GM18867 (cell line): Measurements from ENCODE around the gene GABRG3.
"Not testable (repeated sequence)": the region's sequence is repeated elsewhere in the genome, so short reads cannot be mapped to it uniquely, and the experiment has no call there.

ENCODE experiments used
- ATAC-seq: cut with Tn5 transposase; IDR thresholded peaks from one replicate; pipeline ENCODE4 v1.9.1; 2021; ENCODE audit warnings: mild to moderate bottlenecking, moderate library complexity; ENCODE audit not compliant: unreplicated experiment

The GABRG3 gene

GRCh38 chr15:26985050-26985449 lies 14.1 kb downstream of the GABRG3 start:
- ATAC-seq, result no peak

GRCh38 chr15:26996250-26996649 lies 25.3 kb downstream of the GABRG3 start:
- no peak for ATAC-seq

GRCh38 chr15:27003003-27003402 lies 32.0 kb downstream of the GABRG3 start:
- ATAC-seq, result not testable (repeated sequence)

- ATAC-seq, result not testable (repeated sequence)
Measured at GRCh38 chr15:27004226-27004625, 33.2 kb downstream of the GABRG3 start.

GRCh38 chr15:27017168-27017809 lies 46.3 kb downstream of the GABRG3 start:
- ATAC-seq, result peak; percentile 85

GRCh38 chr15:27019687-27020086 lies 48.7 kb downstream of the GABRG3 start:
- ATAC-seq, result no peak

- ATAC-seq, result no peak
Measured at GRCh38 chr15:27025481-27025966, 54.5 kb downstream of the GABRG3 start.

- ATAC-seq, result no peak
Measured at GRCh38 chr15:27027229-27027628, 56.2 kb downstream of the GABRG3 start.

- ATAC-seq, result no peak
Measured at GRCh38 chr15:27028858-27029477, 58.0 kb downstream of the GABRG3 start.

GRCh38 chr15:27036210-27036609 lies 65.2 kb downstream of the GABRG3 start:
- no peak for ATAC-seq

- no peak for ATAC-seq
Measured at GRCh38 chr15:27037501-27037900, 66.5 kb downstream of the GABRG3 start.

- ATAC-seq, result no peak
Measured at GRCh38 chr15:27039152-27039551, 68.2 kb downstream of the GABRG3 start.

- no peak for ATAC-seq
Measured at GRCh38 chr15:27042230-27042629, 71.2 kb downstream of the GABRG3 start.

GRCh38 chr15:27042646-27043045 lies 71.7 kb downstream of the GABRG3 start:
- no peak for ATAC-seq

- ATAC-seq, result no peak
Measured at GRCh38 chr15:27043770-27044169, 72.8 kb downstream of the GABRG3 start.

- no peak for ATAC-seq
Measured at GRCh38 chr15:27045796-27046195, 74.8 kb downstream of the GABRG3 start.

- ATAC-seq, result no peak
Measured at GRCh38 chr15:27046880-27047279, 75.9 kb downstream of the GABRG3 start.

GRCh38 chr15:27050163-27050562 lies 79.2 kb downstream of the GABRG3 start:
- no peak for ATAC-seq

GRCh38 chr15:27054426-27054825 lies 83.4 kb downstream of the GABRG3 start:
- ATAC-seq, result no peak

GRCh38 chr15:27057904-27058645 lies 87.1 kb downstream of the GABRG3 start:
- ATAC-seq, result no peak

- ATAC-seq, result no peak
Measured at GRCh38 chr15:27058939-27059338, 88.0 kb downstream of the GABRG3 start.
